Keratinocyte (primary cell): ENCODE measurements around the gene PRDM8.

ENCODE experiments used
- CTCF ChIP-seq, 3 experiments: IDR thresholded peaks in 1 of 3; conservative IDR thresholded peaks in 1 of 3; optimal IDR thresholded peaks in 1 of 3; 2 replicates in 2 of 3; 3 replicates in 1 of 3; pipeline versions ENCODE3 to v1.5.1; 2011; ENCODE audit warnings: low read length in 3 of 3, mild to moderate bottlenecking in 3 of 3, moderate library complexity in 2 of 3, control low read depth in 1 of 3, inconsistent platforms in 1 of 3; ENCODE audit not compliant: insufficient read depth in 2 of 3; ENCODE audit errors: extremely low read depth in 1 of 3
- EZH2 ChIP-seq: IDR thresholded peaks from one replicate; pipeline ENCODE4 v1.6.1; 2012; ENCODE audit warnings: inconsistent platforms, mild to moderate bottlenecking, low read length, moderate library complexity

GRCh38 chr4:80221161-80221560 lies 23.9 kb downstream of the PRDM8 start:
- peak in 1 of 3 experiments; percentile 6 for TF ChIP-seq CTCF (optimal IDR thresholded peaks at IDR 0.05 in 1 of 3, IDR thresholded peaks at IDR 0.05 in 1 of 3, conservative IDR thresholded peaks at IDR 0.05 in 1 of 3; ENCODE audit: extremely low read depth in 1 of 3, insufficient read depth in 2 of 3, low read length in 3 of 3)
- TF ChIP-seq EZH2, result no peak
